ENCODE data around the gene PRM1. TPM values are rescaled to one million over a fixed set of nuclear protein-coding genes. Genes with fewer than 3 reads are reported as not detected.

The PRM1 gene
- total RNA-seq, 4 donors from 2014 or later = not detected

DNA sequence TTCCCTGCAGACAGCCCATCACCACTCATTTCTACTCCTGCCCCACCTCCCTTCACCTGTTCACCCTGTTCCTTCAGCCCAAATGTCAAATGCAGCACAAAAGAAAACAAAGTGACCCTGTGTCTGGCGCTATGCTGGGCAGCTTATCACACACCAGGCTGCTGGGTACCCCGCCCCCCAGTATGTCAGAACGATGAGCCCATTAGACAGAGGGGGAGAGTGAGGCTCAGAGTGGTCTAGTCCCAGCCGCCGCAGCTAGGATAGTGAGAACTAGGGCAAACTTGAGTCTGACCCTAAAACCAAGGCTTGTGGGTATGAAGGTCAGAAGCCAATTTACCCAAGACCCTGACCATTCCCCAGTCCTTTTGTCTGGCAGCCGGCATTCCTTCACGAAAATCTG is 16.0 kb downstream of the PRM1 start:
- H3K4me1 ChIP-seq = no peaks in the 10 kb centered on the region
- 87 to 96% methylated on average over 4 to 5 of the region's 7 CpGs for WGBS, 2 donors
- intact Hi-C loops (cut with DNase I) = no loop called here

DNA sequence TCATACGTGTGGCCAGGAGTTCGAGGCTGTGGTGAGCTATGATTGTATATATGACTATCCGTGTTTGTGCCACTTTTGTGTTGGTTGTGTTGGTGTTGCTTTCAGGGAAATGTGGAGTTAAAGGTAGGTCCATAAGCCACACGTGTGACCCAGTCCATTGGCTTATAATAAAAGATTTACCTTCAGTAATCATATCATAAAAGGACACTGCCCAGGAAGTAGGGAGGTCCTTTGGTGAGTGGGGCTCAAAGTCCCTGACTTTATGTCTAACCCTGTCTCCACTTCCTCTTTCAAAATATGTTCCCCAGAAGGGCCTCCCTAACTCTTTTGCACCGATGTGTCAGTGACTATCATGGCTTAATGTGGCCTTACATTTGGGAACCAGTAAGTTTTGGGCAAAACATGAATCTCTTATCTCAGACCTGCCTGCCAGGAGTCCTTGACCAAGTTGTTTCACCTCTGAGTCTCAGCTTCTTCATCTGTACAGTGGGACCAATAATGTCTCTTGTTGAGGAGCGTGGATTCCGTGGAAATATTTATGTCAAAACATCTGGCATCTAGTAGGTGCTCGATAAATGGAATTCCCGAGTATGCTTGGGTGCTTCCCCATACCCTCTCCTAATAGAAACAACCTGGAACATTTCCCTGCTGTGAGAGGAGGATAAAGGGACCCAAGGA is 16.8 kb downstream of the PRM1 start:
- H3K27ac ChIP-seq = no peak overlapping the region
- WGBS, 2 donors = 70 to 83% methylated on average over 9 of the region's 9 CpGs
- peaks cover 0 to 4% (median 0%) of the 10 kb centered on the region in 3 donors for H3K4me1 ChIP-seq

More for the DNA sequence above, 16.0 kb downstream of the PRM1 start:
- TF ChIP-seq POLR2A (IDR thresholded peaks at IDR 0.05) = no peak
- TF ChIP-seq, protein P1, sequence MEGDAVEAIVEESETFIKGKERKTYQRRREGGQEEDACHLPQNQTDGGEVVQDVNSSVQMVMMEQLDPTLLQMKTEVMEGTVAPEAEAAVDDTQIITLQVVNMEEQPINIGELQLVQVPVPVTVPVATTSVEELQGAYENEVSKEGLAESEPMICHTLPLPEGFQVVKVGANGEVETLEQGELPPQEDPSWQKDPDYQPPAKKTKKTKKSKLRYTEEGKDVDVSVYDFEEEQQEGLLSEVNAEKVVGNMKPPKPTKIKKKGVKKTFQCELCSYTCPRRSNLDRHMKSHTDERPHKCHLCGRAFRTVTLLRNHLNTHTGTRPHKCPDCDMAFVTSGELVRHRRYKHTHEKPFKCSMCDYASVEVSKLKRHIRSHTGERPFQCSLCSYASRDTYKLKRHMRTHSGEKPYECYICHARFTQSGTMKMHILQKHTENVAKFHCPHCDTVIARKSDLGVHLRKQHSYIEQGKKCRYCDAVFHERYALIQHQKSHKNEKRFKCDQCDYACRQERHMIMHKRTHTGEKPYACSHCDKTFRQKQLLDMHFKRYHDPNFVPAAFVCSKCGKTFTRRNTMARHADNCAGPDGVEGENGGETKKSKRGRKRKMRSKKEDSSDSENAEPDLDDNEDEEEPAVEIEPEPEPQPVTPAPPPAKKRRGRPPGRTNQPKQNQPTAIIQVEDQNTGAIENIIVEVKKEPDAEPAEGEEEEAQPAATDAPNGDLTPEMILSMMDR (IDR thresholded peaks at IDR 0.05) = no peak
- Histone ChIP-seq H3K9me3 (no peaks in the 10 kb centered on the region), H3K27ac (no peak overlapping the region), H3K36me3 (no peaks in the 10 kb centered on the region), H3K4me3 (no peak overlapping the region), H3K27me3 (no peaks in the 10 kb centered on the region)
- DNase-seq = no peak

DNA sequence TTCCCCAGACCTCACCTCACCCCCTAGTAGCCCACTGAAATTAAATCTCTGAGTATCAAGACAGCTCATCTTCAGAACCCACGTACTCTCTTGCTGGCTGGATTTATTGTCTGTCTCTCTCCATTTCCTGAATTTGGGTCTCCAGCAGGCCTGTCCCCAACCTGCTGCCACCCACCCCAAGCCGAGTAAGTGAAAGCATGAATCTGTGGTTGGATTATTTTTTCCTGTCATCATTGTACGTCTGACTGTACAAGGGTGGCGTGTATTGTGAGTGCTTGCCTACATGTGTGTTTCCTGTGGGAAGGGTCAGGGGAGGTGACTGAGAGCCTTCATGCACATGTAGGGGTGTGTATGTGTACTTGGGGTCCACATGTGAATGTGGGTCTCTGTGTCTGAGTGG is 17.4 kb downstream of the PRM1 start:
- WGBS, 2 donors = 69 to 75% methylated on average over 4 of the region's 4 CpGs
- TF ChIP-seq POLR2A (IDR thresholded peaks at IDR 0.05) = no peak
- TF ChIP-seq, protein P1 (IDR thresholded peaks at IDR 0.05) = no peak
- DNase-seq = no peak
- no peaks in the 10 kb centered on the region for H3K27me3 ChIP-seq
- no peaks in the 10 kb centered on the region for H3K9me3 ChIP-seq
- no peak overlapping the region for H3K4me3 ChIP-seq
- no peaks in the 10 kb centered on the region for H3K36me3 ChIP-seq
- peaks cover 2 to 9% (median 5%) of the 10 kb centered on the region in 3 donors for H3K4me1 ChIP-seq
- intact Hi-C loops (cut with DNase I) = no loop called here
- H3K27ac ChIP-seq = no peak overlapping the region

More for the DNA sequence above, 16.8 kb downstream of the PRM1 start:
- TF ChIP-seq, protein P1 (IDR thresholded peaks at IDR 0.05) = no peak
- TF ChIP-seq POLR2A (IDR thresholded peaks at IDR 0.05) = no peak
- H3K36me3 ChIP-seq = no peaks in the 10 kb centered on the region
- H3K9me3 ChIP-seq = no peaks in the 10 kb centered on the region
- no peak for DNase-seq
- H3K27me3 ChIP-seq = no peaks in the 10 kb centered on the region
- intact Hi-C loops (cut with DNase I) = no loop called here
- no peak overlapping the region for H3K4me3 ChIP-seq

DNA sequence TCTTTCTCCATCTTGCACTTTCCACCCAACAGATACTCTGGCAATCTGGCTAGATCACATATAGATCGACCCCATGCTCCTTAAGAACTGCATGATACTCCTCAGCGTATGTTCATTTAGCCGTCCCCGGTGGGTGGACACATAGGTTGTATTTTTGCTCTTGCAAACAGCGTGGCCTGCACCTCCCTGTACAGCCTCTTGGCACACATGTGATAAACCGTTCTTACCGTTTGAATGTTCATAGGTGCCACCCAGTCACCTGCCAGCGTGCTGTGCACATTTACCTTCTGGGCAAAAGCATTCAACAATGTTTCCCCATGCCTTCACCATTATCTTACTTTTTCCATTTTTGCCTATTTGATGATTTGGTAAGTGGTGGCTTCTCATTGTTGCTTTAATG is 18.2 kb downstream of the PRM1 start:
- H3K4me3 ChIP-seq = no peak overlapping the region
- intact Hi-C loops (cut with DNase I) = no loop called here
- no peak for TF ChIP-seq POLR2A (IDR thresholded peaks at IDR 0.05)
- TF ChIP-seq, protein P1 (IDR thresholded peaks at IDR 0.05) = no peak
- WGBS, 2 donors = 63 to 66% methylated on average over 8 of the region's 8 CpGs
- no peaks in the 10 kb centered on the region for H3K36me3 ChIP-seq
- no peak for DNase-seq
- no peak overlapping the region for H3K27ac ChIP-seq
- H3K4me1 ChIP-seq = peaks cover 8 to 16% (median 11%) of the 10 kb centered on the region in 3 donors
- no peaks in the 10 kb centered on the region for H3K9me3 ChIP-seq
- no peaks in the 10 kb centered on the region for H3K27me3 ChIP-seq

DNA sequence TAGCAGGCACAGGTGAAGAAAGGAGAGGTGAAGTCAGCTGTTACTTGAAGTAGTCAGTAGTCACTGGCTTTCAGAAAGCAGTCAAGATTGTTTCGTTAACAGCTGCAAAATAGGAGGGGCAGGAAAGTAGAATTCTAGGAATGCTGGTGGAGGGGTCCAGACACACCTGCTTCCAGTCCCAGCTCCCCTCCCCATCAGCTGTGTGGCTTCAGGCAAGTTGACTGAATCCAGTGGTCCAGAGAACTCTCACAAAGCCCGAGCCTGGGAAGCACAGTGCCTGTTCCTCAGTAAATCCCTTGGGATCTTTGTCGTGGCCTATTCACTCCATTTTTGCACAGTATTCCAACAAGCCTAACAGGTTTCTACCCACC is 20.5 kb downstream of the PRM1 start:
- 68 to 86% methylated on average over 1 to 3 of the region's 3 CpGs for WGBS, 2 donors
- TF ChIP-seq POLR2A (IDR thresholded peaks at IDR 0.05) = no peak
- TF ChIP-seq, protein P1 (IDR thresholded peaks at IDR 0.05) = no peak
- Histone ChIP-seq H3K9me3 (no peaks in the 10 kb centered on the region), H3K4me1 (peaks cover 16 to 31% (median 18%) of the 10 kb centered on the region in 3 donors), H3K27me3 (no peaks in the 10 kb centered on the region), H3K4me3 (no peak overlapping the region), H3K27ac (no peak overlapping the region), H3K36me3 (no peaks in the 10 kb centered on the region)
- intact Hi-C loops (cut with DNase I) = no loop called here
- no peak for DNase-seq
